ENCODE measurements around the gene TBX2. TPM values are rescaled to one million over a fixed set of nuclear protein-coding genes. Genes with fewer than 3 reads are reported as not detected.

Gene TBX2
- total and polyA plus RNA-seq, 2 of the 13 experiments (the other 11 are each of a cell fraction or from before 2014, with no cell fraction given) = 2.8 to 15.3 TPM

DNA sequence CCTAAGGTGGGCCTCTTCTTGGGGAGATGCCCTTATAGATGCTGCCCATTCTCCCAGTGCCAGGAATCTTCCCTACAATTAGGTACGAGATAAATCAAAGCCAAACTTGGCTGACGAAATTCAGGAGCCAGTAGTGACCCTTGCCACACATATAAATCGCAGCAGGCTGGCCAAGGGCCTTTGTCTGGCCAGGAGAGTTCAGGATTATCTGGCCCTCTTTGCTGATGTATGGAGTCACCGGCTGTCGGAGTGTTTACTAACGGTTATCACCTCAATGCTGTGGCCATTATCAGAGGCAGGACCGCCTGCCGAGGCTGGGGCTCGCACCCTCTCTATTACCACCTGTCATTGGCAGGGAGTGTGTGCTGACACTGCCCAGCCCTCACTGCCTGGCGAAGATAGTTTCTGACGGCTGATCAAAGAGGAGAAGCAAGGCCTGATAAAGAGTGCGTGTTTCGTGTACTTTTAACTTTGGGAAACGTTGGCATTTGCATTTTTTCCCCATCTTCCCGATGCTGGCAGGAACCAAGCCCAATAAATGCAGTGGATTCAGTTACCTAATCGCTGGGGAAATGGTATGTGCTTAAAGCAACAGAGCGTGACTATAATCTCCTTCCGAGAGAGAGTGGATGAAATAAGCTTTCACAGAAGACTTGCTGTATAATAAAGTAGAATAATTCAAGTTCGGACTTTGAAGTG lies 32.8 kb upstream of the TBX2 start (continued):
- TF ChIP-seq, protein P1, sequence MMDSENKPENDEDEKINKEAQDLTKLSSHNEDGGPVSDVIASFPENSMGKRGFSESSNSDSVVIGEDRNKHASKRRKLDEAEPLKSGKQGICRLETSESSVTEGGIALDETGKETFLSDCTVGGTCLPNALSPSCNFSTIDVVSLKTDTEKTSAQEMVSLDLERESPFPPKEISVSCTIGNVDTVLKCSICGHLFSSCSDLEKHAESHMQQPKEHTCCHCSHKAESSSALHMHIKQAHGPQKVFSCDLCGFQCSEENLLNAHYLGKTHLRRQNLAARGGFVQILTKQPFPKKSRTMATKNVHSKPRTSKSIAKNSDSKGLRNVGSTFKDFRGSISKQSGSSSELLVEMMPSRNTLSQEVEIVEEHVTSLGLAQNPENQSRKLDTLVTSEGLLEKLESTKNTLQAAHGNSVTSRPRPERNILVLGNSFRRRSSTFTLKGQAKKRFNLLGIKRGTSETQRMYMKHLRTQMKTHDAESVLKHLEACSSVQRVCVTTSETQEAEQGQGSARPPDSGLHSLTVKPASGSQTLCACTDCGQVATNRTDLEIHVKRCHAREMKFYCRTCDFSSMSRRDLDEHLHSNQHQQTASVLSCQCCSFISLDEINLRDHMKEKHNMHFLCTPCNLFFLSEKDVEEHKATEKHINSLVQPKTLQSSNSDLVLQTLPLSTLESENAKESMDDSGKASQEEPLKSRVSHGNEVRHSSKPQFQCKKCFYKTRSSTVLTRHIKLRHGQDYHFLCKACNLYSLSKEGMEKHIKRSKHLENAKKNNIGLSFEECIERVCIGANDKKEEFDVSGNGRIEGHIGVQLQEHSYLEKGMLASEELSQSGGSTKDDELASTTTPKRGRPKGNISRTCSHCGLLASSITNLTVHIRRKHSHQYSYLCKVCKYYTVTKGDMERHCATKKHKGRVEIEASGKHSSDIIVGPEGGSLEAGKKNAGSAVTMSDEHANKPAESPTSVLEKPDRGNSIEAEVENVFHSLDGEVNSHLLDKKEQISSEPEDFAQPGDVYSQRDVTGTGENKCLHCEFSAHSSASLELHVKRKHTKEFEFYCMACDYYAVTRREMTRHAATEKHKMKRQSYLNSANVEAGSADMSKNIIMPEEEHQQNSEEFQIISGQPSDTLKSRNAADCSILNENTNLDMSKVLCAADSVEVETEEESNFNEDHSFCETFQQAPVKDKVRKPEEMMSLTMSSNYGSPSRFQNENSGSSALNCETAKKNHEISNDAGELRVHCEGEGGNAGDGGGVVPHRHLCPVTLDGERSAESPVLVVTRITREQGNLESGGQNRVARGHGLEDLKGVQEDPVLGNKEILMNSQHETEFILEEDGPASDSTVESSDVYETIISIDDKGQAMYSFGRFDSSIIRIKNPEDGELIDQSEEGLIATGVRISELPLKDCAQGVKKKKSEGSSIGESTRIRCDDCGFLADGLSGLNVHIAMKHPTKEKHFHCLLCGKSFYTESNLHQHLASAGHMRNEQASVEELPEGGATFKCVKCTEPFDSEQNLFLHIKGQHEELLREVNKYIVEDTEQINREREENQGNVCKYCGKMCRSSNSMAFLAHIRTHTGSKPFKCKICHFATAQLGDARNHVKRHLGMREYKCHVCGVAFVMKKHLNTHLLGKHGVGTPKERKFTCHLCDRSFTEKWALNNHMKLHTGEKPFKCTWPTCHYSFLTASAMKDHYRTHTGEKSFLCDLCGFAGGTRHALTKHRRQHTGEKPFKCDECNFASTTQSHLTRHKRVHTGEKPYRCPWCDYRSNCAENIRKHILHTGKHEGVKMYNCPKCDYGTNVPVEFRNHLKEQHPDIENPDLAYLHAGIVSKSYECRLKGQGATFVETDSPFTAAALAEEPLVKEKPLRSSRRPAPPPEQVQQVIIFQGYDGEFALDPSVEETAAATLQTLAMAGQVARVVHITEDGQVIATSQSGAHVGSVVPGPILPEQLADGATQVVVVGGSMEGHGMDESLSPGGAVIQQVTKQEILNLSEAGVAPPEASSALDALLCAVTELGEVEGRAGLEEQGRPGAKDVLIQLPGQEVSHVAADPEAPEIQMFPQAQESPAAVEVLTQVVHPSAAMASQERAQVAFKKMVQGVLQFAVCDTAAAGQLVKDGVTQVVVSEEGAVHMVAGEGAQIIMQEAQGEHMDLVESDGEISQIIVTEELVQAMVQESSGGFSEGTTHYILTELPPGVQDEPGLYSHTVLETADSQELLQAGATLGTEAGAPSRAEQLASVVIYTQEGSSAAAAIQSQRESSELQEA (CRISPR knock-in tag; IDR thresholded peaks at IDR 0.05; ENCODE audit: not compliant biosample characterization) = no peak
- TF ChIP-seq, protein P2, sequence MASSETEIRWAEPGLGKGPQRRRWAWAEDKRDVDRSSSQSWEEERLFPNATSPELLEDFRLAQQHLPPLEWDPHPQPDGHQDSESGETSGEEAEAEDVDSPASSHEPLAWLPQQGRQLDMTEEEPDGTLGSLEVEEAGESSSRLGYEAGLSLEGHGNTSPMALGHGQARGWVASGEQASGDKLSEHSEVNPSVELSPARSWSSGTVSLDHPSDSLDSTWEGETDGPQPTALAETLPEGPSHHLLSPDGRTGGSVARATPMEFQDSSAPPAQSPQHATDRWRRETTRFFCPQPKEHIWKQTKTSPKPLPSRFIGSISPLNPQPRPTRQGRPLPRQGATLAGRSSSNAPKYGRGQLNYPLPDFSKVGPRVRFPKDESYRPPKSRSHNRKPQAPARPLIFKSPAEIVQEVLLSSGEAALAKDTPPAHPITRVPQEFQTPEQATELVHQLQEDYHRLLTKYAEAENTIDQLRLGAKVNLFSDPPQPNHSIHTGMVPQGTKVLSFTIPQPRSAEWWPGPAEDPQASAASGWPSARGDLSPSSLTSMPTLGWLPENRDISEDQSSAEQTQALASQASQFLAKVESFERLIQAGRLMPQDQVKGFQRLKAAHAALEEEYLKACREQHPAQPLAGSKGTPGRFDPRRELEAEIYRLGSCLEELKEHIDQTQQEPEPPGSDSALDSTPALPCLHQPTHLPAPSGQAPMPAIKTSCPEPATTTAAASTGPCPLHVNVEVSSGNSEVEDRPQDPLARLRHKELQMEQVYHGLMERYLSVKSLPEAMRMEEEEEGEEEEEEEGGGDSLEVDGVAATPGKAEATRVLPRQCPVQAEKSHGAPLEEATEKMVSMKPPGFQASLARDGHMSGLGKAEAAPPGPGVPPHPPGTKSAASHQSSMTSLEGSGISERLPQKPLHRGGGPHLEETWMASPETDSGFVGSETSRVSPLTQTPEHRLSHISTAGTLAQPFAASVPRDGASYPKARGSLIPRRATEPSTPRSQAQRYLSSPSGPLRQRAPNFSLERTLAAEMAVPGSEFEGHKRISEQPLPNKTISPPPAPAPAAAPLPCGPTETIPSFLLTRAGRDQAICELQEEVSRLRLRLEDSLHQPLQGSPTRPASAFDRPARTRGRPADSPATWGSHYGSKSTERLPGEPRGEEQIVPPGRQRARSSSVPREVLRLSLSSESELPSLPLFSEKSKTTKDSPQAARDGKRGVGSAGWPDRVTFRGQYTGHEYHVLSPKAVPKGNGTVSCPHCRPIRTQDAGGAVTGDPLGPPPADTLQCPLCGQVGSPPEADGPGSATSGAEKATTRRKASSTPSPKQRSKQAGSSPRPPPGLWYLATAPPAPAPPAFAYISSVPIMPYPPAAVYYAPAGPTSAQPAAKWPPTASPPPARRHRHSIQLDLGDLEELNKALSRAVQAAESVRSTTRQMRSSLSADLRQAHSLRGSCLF (CRISPR knock-in tag; IDR thresholded peaks at IDR 0.05; ENCODE audit: borderline replicate concordance) = no peak
- TF ChIP-seq ZNF263 (CRISPR knock-in tag; IDR thresholded peaks at IDR 0.05) (no peak; the same call in 1 of the 2 replicates), MXD4 (CRISPR knock-in tag; IDR thresholded peaks at IDR 0.05) (no peak), ZBTB8A (CRISPR knock-in tag; IDR thresholded peaks at IDR 0.05; ENCODE audit: borderline replicate concordance, low read depth) (no peak), U2AF2 (IDR thresholded peaks at IDR 0.05; ENCODE audit: low read depth, low read length) (no peak), MZF1 (CRISPR knock-in tag; IDR thresholded peaks at IDR 0.05; ENCODE audit: borderline replicate concordance) (no peak), NFRKB (IDR thresholded peaks at IDR 0.05) (no peak), PITX1 (CRISPR knock-in tag; IDR thresholded peaks at IDR 0.05) (peak; percentile 81), TCF7 (IDR thresholded peaks at IDR 0.05; ENCODE audit: low read depth) (peak; percentile 95), ZSCAN9 (CRISPR knock-in tag; IDR thresholded peaks at IDR 0.05; ENCODE audit: borderline replicate concordance) (0 out of 2 replicates have a peak, but pooled peaks have one; percentile 54), ZNF329 (CRISPR knock-in tag; IDR thresholded peaks at IDR 0.05; ENCODE audit: low read depth) (no peak), ZNF614 (CRISPR knock-in tag; IDR thresholded peaks at IDR 0.05; ENCODE audit: borderline replicate concordance) (peak; percentile 54; the same call in 1 of the 2 replicates), ZNF878 (CRISPR knock-in tag; IDR thresholded peaks at IDR 0.05) (no peak)
- TF ChIP-seq, protein P3, sequence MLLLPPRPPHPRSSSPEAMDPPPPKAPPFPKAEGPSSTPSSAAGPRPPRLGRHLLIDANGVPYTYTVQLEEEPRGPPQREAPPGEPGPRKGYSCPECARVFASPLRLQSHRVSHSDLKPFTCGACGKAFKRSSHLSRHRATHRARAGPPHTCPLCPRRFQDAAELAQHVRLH (CRISPR knock-in tag; IDR thresholded peaks at IDR 0.05; ENCODE audit: borderline replicate concordance, low read depth) = no peak
